ENCODE results near the gene NAAA. TPM values are rescaled to one million over a fixed set of nuclear protein-coding genes. Genes with fewer than 3 reads are reported as not detected.

The NAAA gene
- total and polyA plus RNA-seq, 2 donors from 2014 or later = 32.9 to 58.1 TPM

GRCh38 chr4:75898536-75898935 lies 42.3 kb downstream of the NAAA start:
- intact Hi-C loops (cut with DNase I) = no loop called here
- Histone ChIP-seq H3K9ac (ENCODE audit: low read length in 3 of 3) (no peak overlapping the region), H3K27me3 (ENCODE audit: control insufficient read depth, insufficient read depth, low read length) (no peaks in the 10 kb centered on the region), H3K9me3 (ENCODE audit: control insufficient read depth in 2 of 3, insufficient read depth in 1 of 3, low read length in 3 of 3) (no peaks in the 10 kb centered on the region), H3K36me3 (ENCODE audit: control insufficient read depth in 2 of 3, insufficient read depth in 3 of 3, low read length in 3 of 3) (no peaks in the 10 kb centered on the region), H3K4me3 (ENCODE audit: low read length in 3 of 3) (no peak overlapping the region), H3K4me1 (ENCODE audit: control insufficient read depth in 2 of 3, insufficient read depth in 2 of 3, low read depth in 1 of 3, low read length in 3 of 3) (no peaks in the 10 kb centered on the region), H3K27ac (ENCODE audit: low read depth in 2 of 2, low read length in 2 of 2) (no peak overlapping the region)
- TF ChIP-seq CTCF (IDR thresholded peaks at IDR 0.05; ENCODE audit: borderline replicate concordance, extremely low read depth, insufficient read depth) = no peak
- FAIRE-seq (no peak), DNase-seq (no peak)

- Histone ChIP-seq H3K4me1 (ENCODE audit: control insufficient read depth in 2 of 3, insufficient read depth in 2 of 3, low read depth in 1 of 3, low read length in 3 of 3) (no peaks in the 10 kb centered on the region), H3K9ac (ENCODE audit: low read length in 3 of 3) (no peak overlapping the region), H3K27me3 (ENCODE audit: control insufficient read depth, insufficient read depth, low read length) (no peaks in the 10 kb centered on the region), H3K9me3 (ENCODE audit: control insufficient read depth in 2 of 3, insufficient read depth in 1 of 3, low read length in 3 of 3) (no peaks in the 10 kb centered on the region), H3K27ac (ENCODE audit: low read depth in 2 of 2, low read length in 2 of 2) (no peak overlapping the region), H3K4me3 (ENCODE audit: low read length in 3 of 3) (no peak overlapping the region), H3K36me3 (ENCODE audit: control insufficient read depth in 2 of 3, insufficient read depth in 3 of 3, low read length in 3 of 3) (no peaks in the 10 kb centered on the region)
- no peak for FAIRE-seq
- intact Hi-C loops (cut with DNase I) = no loop called here
- TF ChIP-seq CTCF (IDR thresholded peaks at IDR 0.05; ENCODE audit: borderline replicate concordance, extremely low read depth, insufficient read depth) = peak; percentile 42
- peak in 2 of 5 donors; percentile 29 to 42 for DNase-seq
These were observed 45.0 kb downstream of the NAAA start for GRCh38 chr4:75895744-75896314.

- TF ChIP-seq CTCF (IDR thresholded peaks at IDR 0.05; ENCODE audit: borderline replicate concordance, extremely low read depth, insufficient read depth) = no peak
- Histone ChIP-seq H3K27me3 (ENCODE audit: control insufficient read depth, insufficient read depth, low read length) (no peaks in the 10 kb centered on the region), H3K4me1 (ENCODE audit: control insufficient read depth in 2 of 3, insufficient read depth in 2 of 3, low read depth in 1 of 3, low read length in 3 of 3) (no peaks in the 10 kb centered on the region), H3K9ac (ENCODE audit: low read length in 3 of 3) (no peak overlapping the region), H3K9me3 (ENCODE audit: control insufficient read depth in 2 of 3, insufficient read depth in 1 of 3, low read length in 3 of 3) (no peaks in the 10 kb centered on the region), H3K36me3 (ENCODE audit: control insufficient read depth in 2 of 3, insufficient read depth in 3 of 3, low read length in 3 of 3) (no peaks in the 10 kb centered on the region), H3K27ac (ENCODE audit: low read depth in 2 of 2, low read length in 2 of 2) (no peak overlapping the region), H3K4me3 (ENCODE audit: low read length in 3 of 3) (no peak overlapping the region)
- no peak for FAIRE-seq
- no peak for DNase-seq
- intact Hi-C loops (cut with DNase I) = no loop called here
These were observed 48.3 kb downstream of the NAAA start for GRCh38 chr4:75892508-75892907.

- Histone ChIP-seq H3K9ac (ENCODE audit: low read length in 3 of 3) (no peak overlapping the region), H3K4me1 (ENCODE audit: control insufficient read depth in 2 of 3, insufficient read depth in 2 of 3, low read depth in 1 of 3, low read length in 3 of 3) (no peaks in the 10 kb centered on the region), H3K9me3 (ENCODE audit: control insufficient read depth in 2 of 3, insufficient read depth in 1 of 3, low read length in 3 of 3) (no peaks in the 10 kb centered on the region), H3K27ac (ENCODE audit: low read depth in 2 of 2, low read length in 2 of 2) (no peak overlapping the region), H3K36me3 (ENCODE audit: control insufficient read depth in 2 of 3, insufficient read depth in 3 of 3, low read length in 3 of 3) (no peaks in the 10 kb centered on the region), H3K27me3 (ENCODE audit: control insufficient read depth, insufficient read depth, low read length) (no peaks in the 10 kb centered on the region), H3K4me3 (ENCODE audit: low read length in 3 of 3) (no peak overlapping the region)
- DNase-seq (no peak), FAIRE-seq (no peak)
- intact Hi-C loops (cut with DNase I) = no loop called here
- no peak for TF ChIP-seq CTCF (IDR thresholded peaks at IDR 0.05; ENCODE audit: borderline replicate concordance, extremely low read depth, insufficient read depth)
These were observed 49.2 kb downstream of the NAAA start for GRCh38 chr4:75891611-75892010.

All from kidney (tissue), 14 donors.